HG02642 (cell line): ENCODE results near the gene MYH16.
"Not testable (repeated sequence)": the region's sequence is repeated elsewhere in the genome, so short reads cannot be mapped to it uniquely, and the experiment has no call there.

Experiments used
- ATAC-seq: cut with Tn5 transposase; IDR thresholded peaks from one replicate; pipeline ENCODE4 v1.9.1; 2021; ENCODE audit warnings: mild to moderate bottlenecking; ENCODE audit not compliant: unreplicated experiment, poor library complexity

Gene MYH16

GRCh38 chr7:99272476-99273045, at the start of gene MYH16:
Gene MYH16 (plus strand): TSS chr7:99272839.
- no peak for ATAC-seq

- not testable (repeated sequence) for ATAC-seq
These were observed 48.3 kb upstream of the MYH16 start for GRCh38 chr7:99224263-99224898.

GRCh38 chr7:99224899-99225265, 47.8 kb upstream of the MYH16 start:
- ATAC-seq = no peak

GRCh38 chr7:99229234-99229633, 43.4 kb upstream of the MYH16 start:
- ATAC-seq = no peak

- no peak for ATAC-seq
These were observed 40.4 kb upstream of the MYH16 start for GRCh38 chr7:99232082-99232770.

- not testable (repeated sequence) for ATAC-seq
These were observed 39.7 kb upstream of the MYH16 start for GRCh38 chr7:99232955-99233354.

GRCh38 chr7:99234185-99234584, 38.5 kb upstream of the MYH16 start:
- no peak for ATAC-seq

- no peak for ATAC-seq
These were observed 36.7 kb upstream of the MYH16 start for GRCh38 chr7:99235925-99236324.

- ATAC-seq = not testable (repeated sequence)
These were observed 34.8 kb upstream of the MYH16 start for GRCh38 chr7:99237876-99238275.

- no peak for ATAC-seq
These were observed 33.9 kb upstream of the MYH16 start for GRCh38 chr7:99238558-99239341.

GRCh38 chr7:99242682-99243081, 30.0 kb upstream of the MYH16 start:
- no peak for ATAC-seq

- ATAC-seq = no peak
These were observed 28.8 kb upstream of the MYH16 start for GRCh38 chr7:99243751-99244337.

- no peak for ATAC-seq
These were observed 27.7 kb upstream of the MYH16 start for GRCh38 chr7:99244939-99245338.

GRCh38 chr7:99248391-99249095, 24.1 kb upstream of the MYH16 start:
- no peak for ATAC-seq

GRCh38 chr7:99249985-99250575, 22.6 kb upstream of the MYH16 start:
- no peak for ATAC-seq

GRCh38 chr7:99252166-99252895, 20.3 kb upstream of the MYH16 start:
- ATAC-seq = no peak

- ATAC-seq = no peak
These were observed 19.3 kb upstream of the MYH16 start for GRCh38 chr7:99253369-99253768.

GRCh38 chr7:99254390-99254789, 18.2 kb upstream of the MYH16 start:
- ATAC-seq = no peak

GRCh38 chr7:99255463-99255862, 17.2 kb upstream of the MYH16 start:
- ATAC-seq = no peak
